Measurements from ENCODE around the gene UTS2B.

The UTS2B gene

DNA sequence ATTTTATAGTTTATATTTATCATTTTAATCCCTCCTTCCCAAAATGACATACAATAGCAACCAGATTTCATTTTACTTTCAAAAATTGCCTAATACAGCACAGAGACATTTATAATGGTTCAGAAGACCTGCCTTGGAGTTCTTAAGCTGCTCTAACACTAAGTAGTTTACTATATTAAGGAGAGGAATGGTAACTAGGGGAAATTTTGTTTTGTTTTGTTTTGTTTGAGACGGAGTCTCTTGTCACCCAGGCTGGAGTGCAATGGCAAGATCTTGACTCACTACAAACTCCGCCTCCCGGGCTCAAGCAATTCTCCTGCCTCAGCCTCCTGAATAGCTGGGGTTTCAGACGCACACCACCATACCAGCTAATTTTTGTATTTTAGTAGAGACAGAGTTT is 23.9 kb downstream of the UTS2B start:
- Histone ChIP-seq H3K9me3 (ENCODE audit: insufficient read depth, low read depth, low read length) (no peaks in the 10 kb centered on the region), H3K27me3 (ENCODE audit: insufficient read depth, low read length, poor library complexity, severe bottlenecking) (no peaks in the 10 kb centered on the region), H4K20me1 (ENCODE audit: insufficient read depth, low read length, poor library complexity, severe bottlenecking) (no peaks in the 10 kb centered on the region), H2AFZ (ENCODE audit: low read length) (no peak overlapping the region), H3F3A (ENCODE audit: low read depth) (no peaks in the 10 kb centered on the region), H3K4me1 (ENCODE audit: insufficient read depth, low read length, poor library complexity, severe bottlenecking) (no peaks in the 10 kb centered on the region), H3K79me2 (ENCODE audit: insufficient read depth, low read length) (no peaks in the 10 kb centered on the region), H3K9ac (ENCODE audit: low read depth, low read length, poor library complexity, severe bottlenecking) (no peak overlapping the region), H3K4me3 (ENCODE audit: low read length, poor library complexity, severe bottlenecking) (no peak overlapping the region), H3K36me3 (ENCODE audit: insufficient read depth, low read length) (no peaks in the 10 kb centered on the region), H3K9me2 (replicated peaks; ENCODE audit: low read depth, low read length) (no peaks in the 10 kb centered on the region), H3K4me2 (ENCODE audit: low read depth, low read length, poor library complexity, severe bottlenecking) (no peak overlapping the region)
- TF ChIP-seq, protein P1, sequence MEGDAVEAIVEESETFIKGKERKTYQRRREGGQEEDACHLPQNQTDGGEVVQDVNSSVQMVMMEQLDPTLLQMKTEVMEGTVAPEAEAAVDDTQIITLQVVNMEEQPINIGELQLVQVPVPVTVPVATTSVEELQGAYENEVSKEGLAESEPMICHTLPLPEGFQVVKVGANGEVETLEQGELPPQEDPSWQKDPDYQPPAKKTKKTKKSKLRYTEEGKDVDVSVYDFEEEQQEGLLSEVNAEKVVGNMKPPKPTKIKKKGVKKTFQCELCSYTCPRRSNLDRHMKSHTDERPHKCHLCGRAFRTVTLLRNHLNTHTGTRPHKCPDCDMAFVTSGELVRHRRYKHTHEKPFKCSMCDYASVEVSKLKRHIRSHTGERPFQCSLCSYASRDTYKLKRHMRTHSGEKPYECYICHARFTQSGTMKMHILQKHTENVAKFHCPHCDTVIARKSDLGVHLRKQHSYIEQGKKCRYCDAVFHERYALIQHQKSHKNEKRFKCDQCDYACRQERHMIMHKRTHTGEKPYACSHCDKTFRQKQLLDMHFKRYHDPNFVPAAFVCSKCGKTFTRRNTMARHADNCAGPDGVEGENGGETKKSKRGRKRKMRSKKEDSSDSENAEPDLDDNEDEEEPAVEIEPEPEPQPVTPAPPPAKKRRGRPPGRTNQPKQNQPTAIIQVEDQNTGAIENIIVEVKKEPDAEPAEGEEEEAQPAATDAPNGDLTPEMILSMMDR (conservative IDR thresholded peaks at IDR 0.05; ENCODE audit: low read length), result no peak
- TF ChIP-seq EZH2phosphoT487 (IDR thresholded peaks at IDR 0.05; ENCODE audit: borderline replicate concordance), result no peak

DNA sequence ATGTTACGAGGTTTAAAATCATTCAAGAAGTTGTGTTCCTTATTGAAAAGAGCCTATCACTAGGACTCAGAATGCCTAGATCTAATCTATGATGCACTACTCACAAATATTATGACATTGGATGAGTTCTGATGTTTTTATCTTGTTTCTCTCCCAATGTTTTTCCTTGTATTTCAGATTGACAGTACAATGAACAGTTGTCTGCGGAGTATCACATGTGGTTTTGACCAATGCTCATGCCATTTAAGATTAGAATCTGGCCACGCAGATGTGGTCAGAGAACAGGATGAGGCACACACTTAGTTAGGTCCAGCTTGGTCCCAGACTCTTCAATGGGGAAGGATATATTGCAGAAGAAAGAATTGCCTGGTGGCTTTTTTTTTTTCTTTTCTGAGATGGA is 26.7 kb downstream of the UTS2B start:
- Histone ChIP-seq H3K79me2 (ENCODE audit: insufficient read depth, low read length) (no peaks in the 10 kb centered on the region), H3K9me2 (replicated peaks; ENCODE audit: low read depth, low read length) (no peaks in the 10 kb centered on the region), H3K36me3 (ENCODE audit: insufficient read depth, low read length) (no peaks in the 10 kb centered on the region), H3K4me1 (ENCODE audit: insufficient read depth, low read length, poor library complexity, severe bottlenecking) (no peaks in the 10 kb centered on the region), H3K4me3 (ENCODE audit: low read length, poor library complexity, severe bottlenecking) (no peak overlapping the region), H3K9ac (ENCODE audit: low read depth, low read length, poor library complexity, severe bottlenecking) (no peak overlapping the region), H3K4me2 (ENCODE audit: low read depth, low read length, poor library complexity, severe bottlenecking) (no peak overlapping the region), H2AFZ (ENCODE audit: low read length) (no peak overlapping the region), H3K9me3 (ENCODE audit: insufficient read depth, low read depth, low read length) (no peaks in the 10 kb centered on the region), H4K20me1 (ENCODE audit: insufficient read depth, low read length, poor library complexity, severe bottlenecking) (no peaks in the 10 kb centered on the region), H3F3A (ENCODE audit: low read depth) (no peaks in the 10 kb centered on the region), H3K27me3 (ENCODE audit: insufficient read depth, low read length, poor library complexity, severe bottlenecking) (no peaks in the 10 kb centered on the region)
- TF ChIP-seq, protein P1 (conservative IDR thresholded peaks at IDR 0.05; ENCODE audit: low read length), result no peak
- TF ChIP-seq EZH2phosphoT487 (IDR thresholded peaks at IDR 0.05; ENCODE audit: borderline replicate concordance), result no peak

DNA sequence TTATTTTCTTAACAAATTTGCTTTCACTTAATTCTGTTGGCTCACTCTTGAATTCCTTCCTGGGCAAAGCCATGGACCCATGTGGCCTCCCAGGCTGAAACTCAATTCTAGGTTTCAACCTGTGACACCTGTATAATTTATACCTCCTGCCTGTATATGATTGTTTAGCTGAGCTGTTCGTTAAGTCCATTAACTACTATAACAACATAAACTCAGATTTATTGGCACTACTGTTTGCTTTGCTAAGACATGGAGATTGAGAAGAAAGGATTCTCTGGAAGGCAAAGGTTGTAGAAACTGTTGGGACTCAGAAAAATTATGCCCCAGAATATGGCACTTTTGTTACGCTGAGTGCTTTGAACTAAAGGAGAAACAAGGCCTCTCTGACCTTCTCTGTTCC is 27.9 kb downstream of the UTS2B start:
- Histone ChIP-seq H3K9me3 (ENCODE audit: insufficient read depth, low read depth, low read length) (no peaks in the 10 kb centered on the region), H3K27me3 (ENCODE audit: insufficient read depth, low read length, poor library complexity, severe bottlenecking) (no peaks in the 10 kb centered on the region), H3K9ac (ENCODE audit: low read depth, low read length, poor library complexity, severe bottlenecking) (no peak overlapping the region), H3K36me3 (ENCODE audit: insufficient read depth, low read length) (no peaks in the 10 kb centered on the region), H3F3A (ENCODE audit: low read depth) (no peaks in the 10 kb centered on the region), H3K79me2 (ENCODE audit: insufficient read depth, low read length) (no peaks in the 10 kb centered on the region), H2AFZ (ENCODE audit: low read length) (no peak overlapping the region), H3K4me1 (ENCODE audit: insufficient read depth, low read length, poor library complexity, severe bottlenecking) (no peaks in the 10 kb centered on the region), H4K20me1 (ENCODE audit: insufficient read depth, low read length, poor library complexity, severe bottlenecking) (no peaks in the 10 kb centered on the region), H3K4me2 (ENCODE audit: low read depth, low read length, poor library complexity, severe bottlenecking) (no peak overlapping the region), H3K9me2 (replicated peaks; ENCODE audit: low read depth, low read length) (no peaks in the 10 kb centered on the region), H3K4me3 (ENCODE audit: low read length, poor library complexity, severe bottlenecking) (no peak overlapping the region)
- TF ChIP-seq, protein P1 (conservative IDR thresholded peaks at IDR 0.05; ENCODE audit: low read length), result no peak
- TF ChIP-seq EZH2phosphoT487 (IDR thresholded peaks at IDR 0.05; ENCODE audit: borderline replicate concordance), result no peak

Measured in Loucy (cell line).